ENCODE measurements around the gene SLC25A21. TPM values are rescaled to one million over a fixed set of nuclear protein-coding genes. Genes with fewer than 3 reads are reported as not detected.

The SLC25A21 gene
- total RNA-seq, 1 experiment from 2014 or later = 7.1 TPM

- Histone ChIP-seq H2BK20ac (ENCODE audit: low read depth, low read length, poor library complexity, severe bottlenecking) (no peak overlapping the region), H2BK15ac (ENCODE audit: low read depth, low read length) (no peak overlapping the region), H4K91ac (ENCODE audit: insufficient read length, low read depth, low read length) (no peak overlapping the region), H3K27ac (ENCODE audit: insufficient read length, low read depth, low read length) (no peak overlapping the region), H3K4me1 (ENCODE audit: insufficient read depth, low read length) (no peaks in the 10 kb centered on the region), H4K5ac (ENCODE audit: insufficient read length, low read depth, low read length) (no peak overlapping the region), H3K18ac (ENCODE audit: insufficient read length, low read depth, low read length) (no peak overlapping the region), H2AFZ (ENCODE audit: low read length) (no peak overlapping the region), H2AK5ac (ENCODE audit: insufficient read length, low read length) (no peak overlapping the region), H2BK5ac (ENCODE audit: insufficient read length, low read length) (no peak overlapping the region), H2BK120ac (ENCODE audit: low read depth, low read length, poor library complexity, severe bottlenecking) (no peak overlapping the region), H3K9ac (ENCODE audit: extremely low read depth, insufficient read length, low read length) (no peak overlapping the region), H3T11ph (ENCODE audit: low read length) (no peak overlapping the region), H3K56ac (ENCODE audit: insufficient read length, low read depth, low read length) (no peak overlapping the region), H4K20me1 (ENCODE audit: control insufficient read depth, insufficient read depth, insufficient read length) (no peaks in the 10 kb centered on the region), H3K23me2 (ENCODE audit: insufficient read length, low read depth, low read length, poor library complexity, severe bottlenecking) (peaks cover 14% of the 10 kb centered on the region), H2BK12ac (ENCODE audit: insufficient read length, low read depth, low read length) (no peak overlapping the region), H3K9me3 (ENCODE audit: control insufficient read depth, low read depth, low read length) (no peaks in the 10 kb centered on the region), H3K4me2 (ENCODE audit: insufficient read depth, insufficient read length, low read length) (no peak overlapping the region), H3K14ac (ENCODE audit: insufficient read depth, low read length) (no peak overlapping the region), H3K79me2 (ENCODE audit: insufficient read depth, low read length) (no peaks in the 10 kb centered on the region), H4K8ac (replicated peaks; ENCODE audit: insufficient read length, low read depth, low read length) (no peak overlapping the region), H3K79me1 (ENCODE audit: insufficient read depth, low read depth, low read length, poor library complexity, severe bottlenecking) (no peaks in the 10 kb centered on the region), H3K4ac (ENCODE audit: low read depth, low read length) (no peak overlapping the region), H3K23ac (ENCODE audit: insufficient read length, low read depth, low read length) (no peak overlapping the region), H3K27me3 (ENCODE audit: insufficient read depth, low read length) (peaks cover 94% of the 10 kb centered on the region)
- Mint-ChIP-seq H3K4me3 (no peak overlapping the region; a peak in 1 of 5 replicates), H3K4me1 (peaks cover 9 to 21% of the 10 kb centered on the region in 2 experiments), H3K9me3 (peaks cover 0 to 7% of the 10 kb centered on the region in 2 experiments; a peak in 1 of 5 replicates), H3K27ac (no peak overlapping the region), H3K36me3 (ENCODE audit: insufficient read depth in 1 of 3, low read depth in 3 of 3) (no peaks in the 10 kb centered on the region; a peak in 1 of 7 replicates), H3K27me3 (ENCODE audit: low read depth) (peaks cover 99% of the 10 kb centered on the region)
- no peak for DNase-seq
- WGBS (ENCODE audit: extremely low coverage, insufficient read length, low lambda C conversion rate) = no CpG with 5 or more reads among the region's 4 CpGs
- no peak for TF ChIP-seq CTCF (conservative IDR thresholded peaks at IDR 0.05)
Observed at GRCh38 chr14:36649872-36650650, 522.3 kb downstream of the SLC25A21 start.

Measured in H9 (cell line).